HepG2 (cell line): ENCODE measurements around the gene P4HB. TPM values are rescaled to one million over a fixed set of nuclear protein-coding genes. Genes with fewer than 3 reads are reported as not detected.

Experiments
- ATAC-seq: fragments of 200-7000 bp; cut with Tn5 transposase; 3 replicates; pipeline ENCODE4 v1.9.1; 2020; ENCODE audit warnings: mild to moderate bottlenecking, moderate library complexity
- BruUV-seq: library from RNA; stranded (reverse); fragments of 400-500 nt; replicated peaks from 2 replicates; lab custom pipeline; 2021; lab: Mats Ljungman, UMichigan
- CTCF ChIA-PET: fragments of 300-600 bp; formaldehyde crosslinking; extraction: SDS; loops from one replicate; lab custom pipeline; 2021; ENCODE audit warnings: low total read pairs, inconsistent platforms, low intra/inter-chr PET ratio; lab: Yijun Ruan, JAX
- POLR2A ChIA-PET: fragments of 350-600 bp; sonication (Branson Sonifier 250); formaldehyde crosslinking; loops from one replicate; lab custom pipeline; 2020; ENCODE audit warnings: antibody characterized with exemption, inconsistent platforms; lab: Yijun Ruan, JAX
- DNase-seq: peaks from one replicate; pipeline ENCODE4 v3.0.0-alpha.2; 2015; ENCODE audit warnings: low spot score
- FAIRE-seq: peaks from 3 replicates; lab custom pipeline; 2011; peaks lifted over from hg19 to GRCh38; lab: Jason Lieb, UNC
- H2AFZ ChIP-seq: one replicate; pipeline ENCODE4 v1.6.1; 2011; ENCODE audit warnings: low read length, inconsistent platforms
- H3K27ac ChIP-seq: fragments of 300-600 bp; 3 replicates; pipeline ENCODE4 v1.8.0; 2011; ENCODE audit warnings: mixed run types, mild to moderate bottlenecking, mixed read lengths, low read length, inconsistent platforms; ENCODE audit not compliant: insufficient read depth; ENCODE audit errors: extremely low read length
- H3K27me3 ChIP-seq, 2 experiments: fragments of 200-600 bp in 1 of 2; 2 replicates in 1 of 2; 3 replicates in 1 of 2; pipeline versions ENCODE4 v1.6.0 to v1.8.0; 2011; ENCODE audit warnings: low read length in 2 of 2, mild to moderate bottlenecking in 2 of 2, moderate library complexity in 2 of 2, inconsistent platforms in 1 of 2; ENCODE audit not compliant: insufficient read depth in 2 of 2, control insufficient read depth in 1 of 2
- H3K36me3 ChIP-seq, 2 experiments: fragments of 200-600 bp in 1 of 2; replicated peaks in 1 of 2; 2 replicates in 1 of 2; 3 replicates in 1 of 2; pipeline versions ENCODE4 v1.5.1 to v1.8.0; 2011; ENCODE audit warnings: low read length in 2 of 2, inconsistent platforms in 1 of 2; ENCODE audit not compliant: insufficient read depth in 2 of 2, control insufficient read depth in 1 of 2
- H3K4me1 ChIP-seq: 2 replicates; pipeline ENCODE4 v1.5.1; 2012; ENCODE audit warnings: low read length, inconsistent platforms; ENCODE audit not compliant: insufficient read depth
- H3K4me2 ChIP-seq: 2 replicates; pipeline ENCODE4 v1.6.0; 2011; ENCODE audit warnings: low read depth, low read length, inconsistent platforms
- H3K4me3 ChIP-seq, 3 experiments: fragments of 200-600 bp in 1 of 3; sonication (generic), shearing (Covaris generic) in 1 of 3; replicated peaks in 1 of 3; 2 replicates each; pipeline ENCODE4 v1.5.1; 2011 to 2016; ENCODE audit warnings: low read length in 3 of 3, inconsistent platforms in 2 of 3, low read depth in 2 of 3, mild to moderate bottlenecking in 2 of 3, control low read depth in 1 of 3, mixed read lengths in 1 of 3; ENCODE audit not compliant: insufficient read depth in 1 of 3
- H3K79me2 ChIP-seq: one replicate; pipeline ENCODE4 v1.6.1; 2011; ENCODE audit warnings: low read length, inconsistent platforms; ENCODE audit not compliant: insufficient read depth
- H3K9ac ChIP-seq: 2 replicates; pipeline ENCODE4 v1.6.0; 2011; ENCODE audit warnings: mild to moderate bottlenecking, low read depth, low read length, inconsistent platforms; ENCODE audit not compliant: insufficient read depth
- H3K9me3 ChIP-seq: 2 replicates; pipeline ENCODE4 v1.5.1; 2012; ENCODE audit warnings: mild to moderate bottlenecking, low read length
- H4K20me1 ChIP-seq: 2 replicates; pipeline ENCODE4 v1.6.0; 2011; ENCODE audit warnings: inconsistent platforms, mild to moderate bottlenecking, low read length, moderate library complexity; ENCODE audit not compliant: insufficient read depth
- HNRNPUL1 ChIP-seq: fragments of 200-400 bp; formaldehyde crosslinking; IDR thresholded peaks from 2 replicates; pipeline ENCODE4 v1.6.1; 2017; ENCODE audit warnings: low read depth, mild to moderate bottlenecking, low read length, moderate library complexity
- HOXD1 ChIP-seq: sonication (generic); formaldehyde crosslinking; IDR thresholded peaks from 2 replicates; pipeline ENCODE4 v1.5.0; 2020; ENCODE audit warnings: missing genetic modification reagents
- JARID2 ChIP-seq: sonication (generic); formaldehyde crosslinking; IDR thresholded peaks from 2 replicates; pipeline ENCODE4 v1.8.1; 2023; ENCODE audit warnings: missing genetic modification reagents, inconsistent platforms; ENCODE audit not compliant: insufficient replicate concordance
- PAX8 ChIP-seq: sonication (generic); formaldehyde crosslinking; IDR thresholded peaks from 2 replicates; pipeline ENCODE4 v1.8.0; 2022; ENCODE audit warnings: mild to moderate bottlenecking, missing genetic modification reagents, borderline replicate concordance
- POGZ ChIP-seq: sonication (generic); formaldehyde crosslinking; IDR thresholded peaks from 2 replicates; pipeline ENCODE4 v1.4.0; 2020; ENCODE audit warnings: mild to moderate bottlenecking, missing genetic modification reagents
- POLR2AphosphoS5 ChIP-seq: IDR thresholded peaks from 2 replicates; pipeline ENCODE4 v1.6.1; 2012; ENCODE audit warnings: low read depth, low read length
- RAD51 ChIP-seq: fragments of 450-650 bp; IDR thresholded peaks from 2 replicates; pipeline ENCODE4 v1.6.1; 2016; ENCODE audit warnings: borderline replicate concordance
- SALL2 ChIP-seq: sonication (generic); formaldehyde crosslinking; IDR thresholded peaks from 2 replicates; pipeline ENCODE4 v1.8.1; 2023; ENCODE audit warnings: mild to moderate bottlenecking, missing genetic modification reagents, inconsistent platforms
- SNAPC5 ChIP-seq: sonication (generic); formaldehyde crosslinking; IDR thresholded peaks from 2 replicates; pipeline ENCODE4 v1.8.1; 2023; ENCODE audit warnings: mild to moderate bottlenecking, missing genetic modification reagents, borderline replicate concordance
- TAF1 ChIP-seq: sonication (generic); formaldehyde crosslinking; IDR thresholded peaks from 2 replicates; pipeline ENCODE4 v1.4.0; 2020; ENCODE audit warnings: missing genetic modification reagents
- ZKSCAN5 ChIP-seq: sonication (generic); formaldehyde crosslinking; IDR thresholded peaks from 2 replicates; pipeline ENCODE4 v1.5.1; 2020; ENCODE audit warnings: mild to moderate bottlenecking, missing genetic modification reagents
- ZNF230 ChIP-seq: sonication (generic); formaldehyde crosslinking; IDR thresholded peaks from 2 replicates; pipeline ENCODE4 v1.4.0; 2020; ENCODE audit warnings: mild to moderate bottlenecking, missing genetic modification reagents
- ZNF232 ChIP-seq: sonication (generic); formaldehyde crosslinking; IDR thresholded peaks from 2 replicates; pipeline ENCODE4 v1.4.0; 2020; ENCODE audit warnings: missing genetic modification reagents, borderline replicate concordance
- ZNF280B ChIP-seq: sonication (generic); formaldehyde crosslinking; IDR thresholded peaks from 2 replicates; pipeline ENCODE4 v1.5.0; 2020; ENCODE audit warnings: missing genetic modification reagents, mild to moderate bottlenecking, borderline replicate concordance
- ZNF460 ChIP-seq: sonication (generic); formaldehyde crosslinking; IDR thresholded peaks from 2 replicates; pipeline ENCODE4 v1.5.1; 2020; ENCODE audit warnings: missing genetic modification reagents, mild to moderate bottlenecking, borderline replicate concordance
- ZSCAN29 ChIP-seq: sonication (generic); formaldehyde crosslinking; conservative IDR thresholded peaks from 2 replicates; pipeline ENCODE4 v1.4.0; 2020; ENCODE audit warnings: mild to moderate bottlenecking, missing genetic modification reagents
- ZSCAN31 ChIP-seq: sonication (generic); formaldehyde crosslinking; IDR thresholded peaks from 2 replicates; pipeline ENCODE4 v1.5.0; 2020; ENCODE audit warnings: low read depth, mild to moderate bottlenecking, missing genetic modification reagents
- ZUFSP ChIP-seq: sonication (generic); formaldehyde crosslinking; IDR thresholded peaks from 2 replicates; pipeline ENCODE4 v1.9.0; 2021; ENCODE audit warnings: missing genetic modification reagents, mild to moderate bottlenecking, borderline replicate concordance
- whole genome bisulfite sequencing: methylation state at CpG from one replicate; pipeline ENCODE4 v1.1.6; 2017; ENCODE audit warnings: low lambda C conversion rate; 5-methylcytosine and 5-hydroxymethylcytosine counted together
- in situ Hi-C: cut with HindIII; loops from 2 replicates; pipeline ENCODE4 v1.10.0; 2017; ENCODE audit warnings: low pct_unique_long_range_greater_than_20kb; ENCODE audit not compliant: extremely low pct_ligation_motif_present
- intact Hi-C: fragments of 100-400 bp; cut with micrococcal nuclease; formaldehyde crosslinking; loops from one replicate; pipeline ENCODE4 v1.10.0; 2022; ENCODE audit not compliant: unreplicated experiment
- polyA plus RNA-seq, 8 experiments: library from polyadenylated mRNA; depleted of rRNA in 3 of 8; stranded (reverse) in 7 of 8; unstranded in 1 of 8; fragments of >200 nt; fragmentation: Illumina TruSeq in 4 of 8; extraction: Trizol in 4 of 8; gene quantifications; 2 replicates each; pipeline versions ENCODE4 v1.2.1 to v1.2.3, GENCODE V29; 2011 to 2016; ENCODE audit warnings: low read depth in 4 of 8, missing spikeins in 1 of 8, mixed read lengths in 1 of 8; ENCODE audit not compliant: insufficient read depth in 1 of 8
- total RNA-seq, 5 experiments: library from RNA; depleted of rRNA; stranded (reverse); fragments of >200 nt; fragmentation: Illumina TruSeq; extraction: Trizol; gene quantifications; 2 replicates each; pipeline ENCODE4 v1.2.3, GENCODE V29; 2016; ENCODE audit warnings: low read depth in 1 of 5

P4HB gene
- total and polyA plus RNA-seq, 2 of the 13 experiments (the other 11 are each of a cell fraction or from before 2014, with no cell fraction given), result 185 to 782 TPM

- TF ChIP-seq ZNF280B (CRISPR knock-in tag), result no peak
- 0 out of 2 replicates have a peak, but pooled peaks have one; percentile 36 for TF ChIP-seq ZNF232 (CRISPR knock-in tag)
- peak; percentile 32 for TF ChIP-seq POLR2AphosphoS5
- peak; percentile 59; the same call in 1 of the 2 replicates for TF ChIP-seq HNRNPUL1
- no peak; the same call in 1 of the 2 replicates for TF ChIP-seq ZSCAN29 (CRISPR knock-in tag)
- TF ChIP-seq ZKSCAN5 (CRISPR knock-in tag), result no peak
- 0 out of 2 replicates have a peak, but pooled peaks have one; percentile 21 for TF ChIP-seq ZSCAN31 (CRISPR knock-in tag)
- no peak for TF ChIP-seq ZNF460
Observed at GRCh38 chr17:81867991-81868673, 7.8 kb upstream of the P4HB start (continued).

GRCh38 chr17:81867170-81867990 is 7.0 kb upstream of the P4HB start:
- ATAC-seq (peak; percentile 9), DNase-seq (peak; percentile 50), FAIRE-seq (no peak)
- CTCF ChIA-PET, result no interaction called here
- H3K4me2 ChIP-seq, result no peak overlapping the region
- H3K27me3 ChIP-seq, result no peaks in the 10 kb centered on the region
- H3K4me3 ChIP-seq, result no peak overlapping the region
- H3K9me3 ChIP-seq, result no peaks in the 10 kb centered on the region
- BruUV-seq, result no TSS peak
- peaks cover 18 to 39% of the 10 kb centered on the region in 2 experiments for H3K36me3 ChIP-seq
- peaks cover 45% of the 10 kb centered on the region for H3K79me2 ChIP-seq
- H3K27ac ChIP-seq, result peak overlapping the region; percentile 61
- in situ Hi-C loops, result no loop called here
- POLR2A ChIA-PET, result interaction anchor here (0.6 to 3.8 kb wide), 13 partner anchors 9 to 237 kb away, joined by 3 to 15 read pairs (median 3); partner anchors contain the start of genes CENPX, LRRC45 and MCRIP1
- H2AFZ ChIP-seq, result no peak overlapping the region
- H3K9ac ChIP-seq, result peak overlapping the region; percentile 1; the same call in 1 of the 2 replicates
- peaks cover 53% of the 10 kb centered on the region; the same call in 1 of the 2 replicates for H4K20me1 ChIP-seq
- peaks cover 89% of the 10 kb centered on the region for H3K4me1 ChIP-seq
- intact Hi-C loops, result loop anchor here (5.0 kb wide), 1 partner anchor 155 kb away; the partner anchor contains the start of genes CENPX and LRRC45
- 80% methylated on average over 23 of the region's 23 CpGs for WGBS
- peak; percentile 44; the same call in 1 of the 2 replicates for TF ChIP-seq POGZ
- TF ChIP-seq PAX8, result no peak; the same call in 1 of the 2 replicates
- no peak; the same call in 1 of the 2 replicates for TF ChIP-seq SALL2
- TF ChIP-seq HOXD1, result no peak
- TF ChIP-seq TAF1 (CRISPR knock-in tag), result no peak; the same call in 1 of the 2 replicates
- TF ChIP-seq JARID2 (CRISPR knock-in tag), result no peak
- TF ChIP-seq RAD51, result no peak
- TF ChIP-seq ZNF230 (CRISPR knock-in tag), result peak; percentile 42; the same call in 1 of the 2 replicates
- TF ChIP-seq ZUFSP, result no peak
- TF ChIP-seq SNAPC5, result no peak
